B cell (primary cell): ENCODE data around the gene MMS19.

Source experiments
- EZH2 ChIP-seq: IDR thresholded peaks from 2 replicates; pipeline ENCODE4 v1.6.1; 2012; ENCODE audit warnings: borderline replicate concordance, low read depth, mild to moderate bottlenecking, moderate library complexity, low read length; ENCODE audit not compliant: insufficient read depth, poor library complexity, severe bottlenecking
- TF ChIP-seq, protein P1 (sequence below): fragments of 200-600 bp; IDR thresholded peaks from one replicate; pipeline ENCODE4 v1.8.0; 2022; ENCODE audit warnings: antibody characterized with exemption, mild to moderate bottlenecking

DNA sequence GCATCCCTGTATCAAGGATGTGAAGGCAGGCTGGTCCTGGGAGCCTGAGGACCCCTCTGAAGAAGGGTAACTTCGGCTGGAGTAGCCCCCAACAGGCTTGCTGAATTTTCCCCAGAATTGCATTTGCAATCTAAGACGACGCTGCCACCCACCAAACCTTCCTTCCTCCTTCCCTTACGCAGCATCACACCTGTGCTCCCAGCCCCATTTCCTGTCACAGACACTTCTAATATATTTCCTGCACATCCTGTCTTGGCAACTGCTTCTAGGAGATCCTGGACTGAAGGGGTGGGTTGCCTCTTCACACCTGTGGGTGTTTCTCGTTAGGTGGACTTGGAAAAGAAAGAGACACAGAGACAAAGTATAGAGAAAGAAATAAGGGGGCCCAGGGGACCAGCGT is 81.7 kb downstream of the MMS19 start:
- TF ChIP-seq, protein P1, sequence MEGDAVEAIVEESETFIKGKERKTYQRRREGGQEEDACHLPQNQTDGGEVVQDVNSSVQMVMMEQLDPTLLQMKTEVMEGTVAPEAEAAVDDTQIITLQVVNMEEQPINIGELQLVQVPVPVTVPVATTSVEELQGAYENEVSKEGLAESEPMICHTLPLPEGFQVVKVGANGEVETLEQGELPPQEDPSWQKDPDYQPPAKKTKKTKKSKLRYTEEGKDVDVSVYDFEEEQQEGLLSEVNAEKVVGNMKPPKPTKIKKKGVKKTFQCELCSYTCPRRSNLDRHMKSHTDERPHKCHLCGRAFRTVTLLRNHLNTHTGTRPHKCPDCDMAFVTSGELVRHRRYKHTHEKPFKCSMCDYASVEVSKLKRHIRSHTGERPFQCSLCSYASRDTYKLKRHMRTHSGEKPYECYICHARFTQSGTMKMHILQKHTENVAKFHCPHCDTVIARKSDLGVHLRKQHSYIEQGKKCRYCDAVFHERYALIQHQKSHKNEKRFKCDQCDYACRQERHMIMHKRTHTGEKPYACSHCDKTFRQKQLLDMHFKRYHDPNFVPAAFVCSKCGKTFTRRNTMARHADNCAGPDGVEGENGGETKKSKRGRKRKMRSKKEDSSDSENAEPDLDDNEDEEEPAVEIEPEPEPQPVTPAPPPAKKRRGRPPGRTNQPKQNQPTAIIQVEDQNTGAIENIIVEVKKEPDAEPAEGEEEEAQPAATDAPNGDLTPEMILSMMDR = no peak
- TF ChIP-seq EZH2 = no peak
